HG02938 (cell line): Measurements from ENCODE around the gene CASP8AP2.
"Not testable (repeated sequence)": the region's sequence is repeated elsewhere in the genome, so short reads cannot be mapped to it uniquely, and the experiment has no call there.

ENCODE experiments used
- ATAC-seq: cut with Tn5 transposase; IDR thresholded peaks from one replicate; pipeline ENCODE4 v1.9.1; 2021; ENCODE audit warnings: mild to moderate bottlenecking, moderate library complexity; ENCODE audit not compliant: unreplicated experiment

The CASP8AP2 gene

DNA sequence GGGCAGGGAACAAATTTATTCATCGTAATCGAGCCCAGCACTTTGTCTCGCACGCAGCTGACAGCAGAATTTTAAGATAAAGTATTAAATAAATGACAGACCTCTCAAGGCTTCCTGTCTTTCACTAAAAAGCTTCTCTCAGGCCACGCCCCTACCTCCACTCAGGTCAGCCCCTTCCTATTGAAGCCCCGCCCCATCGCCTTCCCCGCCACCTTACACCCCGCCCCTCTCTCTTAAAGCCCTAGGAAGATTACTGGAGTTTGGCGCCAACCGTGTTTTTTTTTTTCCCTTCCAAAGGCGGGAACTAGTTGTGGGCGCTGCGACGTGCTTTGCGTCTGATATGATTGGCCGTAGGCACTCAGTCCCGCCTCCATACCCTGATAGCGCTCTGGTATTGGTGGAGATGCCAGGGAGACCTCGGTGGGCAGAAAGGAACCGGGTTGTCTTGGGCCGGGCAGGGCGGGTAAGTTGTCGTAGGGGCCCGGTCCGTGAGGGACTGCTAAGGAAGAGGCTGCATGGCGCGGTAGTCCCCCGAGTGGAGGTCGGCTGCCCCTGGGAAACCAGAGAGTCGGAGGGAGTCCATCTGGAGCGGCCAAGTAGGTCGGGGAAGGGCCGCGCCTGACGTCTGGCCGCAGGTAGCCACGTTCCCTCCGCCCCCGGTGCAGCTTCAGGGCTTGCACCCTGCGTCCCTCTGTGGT, at the start of gene CASP8AP2:
CASP8AP2 (plus strand) TSS at position 409 of the 698 bp plus-strand sequence.
- peak; percentile 95 for ATAC-seq

DNA sequence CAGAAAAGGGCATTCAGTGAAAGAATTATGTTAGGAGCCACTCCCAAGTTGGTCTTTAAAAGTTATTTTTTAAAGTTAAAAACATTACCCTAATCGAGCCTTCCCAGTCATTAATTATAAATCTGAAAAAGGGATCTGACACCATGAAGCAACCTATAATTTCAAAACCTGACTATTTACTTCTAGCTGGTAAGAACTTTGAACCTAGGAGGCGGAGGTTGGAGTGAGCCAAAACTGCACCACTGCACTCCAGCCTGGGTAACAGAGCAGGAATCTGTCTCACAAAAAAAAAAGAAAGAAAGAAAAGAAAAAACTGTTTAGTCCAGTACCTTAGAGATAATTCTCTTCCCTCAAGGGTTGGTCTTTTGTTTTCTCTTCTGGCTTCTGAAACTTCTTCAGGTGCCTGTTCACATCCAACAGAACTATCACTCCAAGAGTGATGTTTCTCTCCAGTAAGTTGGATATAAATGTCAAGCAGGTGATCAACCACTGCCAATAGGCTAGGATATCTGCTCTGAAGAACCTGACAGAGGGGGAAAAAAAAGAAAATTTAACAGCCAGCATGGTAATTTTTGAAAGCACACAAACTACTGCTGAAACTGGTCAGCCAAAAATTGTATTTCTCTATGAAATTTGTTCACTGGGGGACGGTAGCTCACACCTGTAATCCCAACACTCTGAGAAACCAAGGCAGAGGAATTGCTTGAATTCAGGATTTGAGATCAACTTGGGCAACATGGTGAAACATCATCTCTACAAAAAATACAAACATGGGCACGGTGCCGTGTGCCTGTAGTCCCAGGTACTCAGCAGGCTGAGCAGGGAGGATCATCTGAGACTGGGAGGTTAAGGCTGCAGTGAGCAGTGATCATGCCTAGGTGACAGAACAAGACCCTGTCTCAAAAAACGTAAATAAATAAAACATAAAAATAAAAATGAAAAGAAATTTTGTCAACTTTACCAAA, 48.3 kb upstream of the CASP8AP2 start:
- no peak for ATAC-seq

DNA sequence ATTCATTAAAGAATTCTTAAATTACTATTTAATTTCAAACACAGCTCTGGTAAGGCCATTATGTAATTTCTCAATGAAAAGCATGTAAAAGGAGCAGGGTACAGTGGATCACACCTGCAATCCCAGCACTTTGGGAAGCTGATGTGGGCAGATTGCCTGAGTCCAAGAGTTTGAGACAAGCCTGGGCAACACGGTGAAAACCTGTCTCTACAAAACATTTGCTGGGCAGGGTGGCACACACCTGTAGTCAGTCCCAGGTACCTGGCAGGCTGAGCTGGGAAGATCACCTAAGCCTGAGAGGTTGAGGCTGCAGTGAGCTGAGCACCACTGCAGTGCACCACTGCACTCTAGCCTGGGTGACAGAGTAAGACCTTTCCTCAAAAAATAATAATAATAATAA, 47.5 kb upstream of the CASP8AP2 start:
- ATAC-seq, result no peak

DNA sequence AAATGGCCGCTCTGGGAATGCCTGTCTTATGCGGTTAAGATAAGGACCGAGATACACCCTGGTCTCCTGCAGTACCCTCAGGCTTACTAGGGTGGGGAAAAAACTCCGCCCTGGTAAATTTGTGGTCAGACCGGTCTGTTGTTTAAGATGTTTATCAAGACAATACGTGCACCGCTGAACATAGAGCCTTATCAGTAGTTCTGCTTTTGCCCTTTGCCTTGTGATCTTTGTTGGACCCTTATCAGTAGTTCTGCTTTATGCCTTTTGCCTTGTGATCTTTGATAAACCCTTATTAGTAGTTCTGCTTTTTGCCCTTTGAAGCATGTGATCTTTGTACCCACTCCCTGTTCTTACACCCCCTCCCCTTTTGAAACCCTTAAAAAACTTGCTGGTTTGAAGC, 46.4 kb upstream of the CASP8AP2 start:
- not testable (repeated sequence) for ATAC-seq

DNA sequence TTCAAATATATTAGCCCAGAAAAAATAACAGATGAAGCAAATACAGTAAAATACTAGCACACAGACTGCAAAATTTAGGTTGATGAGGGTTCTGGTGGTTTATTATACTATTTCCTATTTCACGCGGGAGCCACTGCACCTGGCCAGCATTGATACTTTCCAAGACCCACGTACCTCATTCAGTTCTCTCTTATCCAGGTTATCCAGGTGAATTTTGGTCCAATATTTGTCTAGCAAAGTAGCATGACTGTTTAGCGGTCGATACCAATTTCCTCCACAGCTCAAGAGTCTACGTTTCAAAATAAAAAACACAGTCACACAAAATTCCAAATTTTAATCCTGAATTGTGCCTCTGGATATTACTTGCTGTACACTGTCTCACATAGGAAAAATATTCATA, 44.8 kb upstream of the CASP8AP2 start:
- no peak for ATAC-seq

DNA sequence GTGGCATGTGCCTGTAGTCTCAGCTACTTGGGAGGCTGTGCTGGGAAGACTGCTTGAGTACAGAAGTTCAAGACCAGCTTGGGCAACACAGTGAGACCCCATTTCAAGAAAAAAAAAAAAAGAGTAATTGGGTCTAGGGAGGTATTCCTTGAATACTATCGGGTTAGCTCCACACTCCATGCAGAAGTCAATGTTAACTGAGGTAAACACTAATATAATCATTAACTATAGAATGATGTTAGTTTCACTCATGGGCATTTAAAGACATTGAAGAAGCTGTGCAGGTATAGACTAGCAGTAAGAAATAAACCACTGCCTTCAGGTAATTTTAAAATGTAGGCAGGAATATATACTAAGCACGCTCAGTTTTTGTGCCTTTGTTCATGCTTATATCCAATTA, 42.7 kb upstream of the CASP8AP2 start:
- ATAC-seq, result no peak

DNA sequence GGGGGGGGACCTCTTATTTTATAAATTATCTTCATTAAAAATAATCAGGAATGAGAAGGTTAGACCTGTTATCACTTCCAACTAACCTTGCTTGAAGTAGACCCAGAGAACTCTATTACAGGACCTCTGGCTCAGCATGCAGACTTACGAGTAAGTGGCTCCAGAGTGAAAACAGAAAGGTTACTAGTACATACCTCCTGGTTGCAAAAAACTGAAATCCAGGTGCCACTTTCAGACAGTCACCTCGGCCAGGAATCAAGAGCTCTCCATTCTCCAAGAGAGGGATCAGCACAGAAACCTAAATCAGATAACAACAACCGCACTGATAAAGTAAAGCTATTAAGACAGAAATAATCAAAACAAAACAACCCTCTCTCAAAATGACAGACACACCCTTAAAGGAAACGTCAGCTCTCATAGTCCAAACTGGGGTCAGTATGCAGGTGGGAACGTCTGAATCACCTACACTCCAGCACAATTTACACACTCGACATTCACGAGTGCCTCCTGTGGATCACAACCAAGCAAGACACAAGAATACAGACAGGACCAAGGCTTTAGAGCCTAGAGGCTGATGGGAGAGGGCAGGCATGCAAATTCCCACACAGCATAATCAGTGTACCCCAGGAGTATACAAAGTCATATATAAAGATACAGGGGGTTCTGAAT, 41.9 kb upstream of the CASP8AP2 start:
- ATAC-seq, result no peak

DNA sequence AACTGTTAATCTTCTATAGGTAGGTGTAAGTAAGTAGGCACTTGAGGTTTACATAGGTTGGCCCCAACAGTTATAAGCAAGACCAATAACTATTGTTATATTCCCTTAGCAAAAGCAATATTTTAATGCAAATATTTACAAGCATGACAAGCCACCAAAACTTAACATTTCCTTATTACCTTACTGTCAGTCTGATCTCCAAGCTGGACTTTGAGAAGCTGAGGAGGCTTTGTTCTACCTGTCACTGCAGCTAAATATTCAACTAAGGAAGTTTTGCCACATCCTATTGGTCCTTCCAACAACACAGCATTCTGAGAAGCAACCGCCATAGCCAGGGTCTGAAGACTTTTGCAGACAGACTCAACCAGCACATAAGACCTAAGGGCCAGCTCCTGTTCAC, 39.7 kb upstream of the CASP8AP2 start:
- ATAC-seq, result no peak

DNA sequence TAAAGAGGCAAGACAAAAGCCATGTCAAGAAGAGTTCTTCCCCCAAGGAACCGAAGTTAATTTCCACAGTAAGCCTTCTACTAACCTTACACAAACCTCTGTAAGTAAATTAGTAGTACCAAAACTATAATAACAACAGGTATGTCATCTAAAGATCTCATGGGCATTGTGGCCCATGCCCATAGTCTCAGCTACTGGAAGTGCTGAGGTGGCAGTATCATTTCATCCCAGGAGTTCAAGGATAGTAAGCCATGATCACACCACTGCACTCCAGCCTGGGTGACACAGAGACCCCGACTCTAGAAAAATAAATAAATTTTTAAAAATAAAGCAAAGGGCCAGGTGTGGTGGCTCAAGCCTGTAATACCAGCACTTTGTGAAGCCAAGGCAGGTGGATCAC, 39.3 kb upstream of the CASP8AP2 start:
- no peak for ATAC-seq

DNA sequence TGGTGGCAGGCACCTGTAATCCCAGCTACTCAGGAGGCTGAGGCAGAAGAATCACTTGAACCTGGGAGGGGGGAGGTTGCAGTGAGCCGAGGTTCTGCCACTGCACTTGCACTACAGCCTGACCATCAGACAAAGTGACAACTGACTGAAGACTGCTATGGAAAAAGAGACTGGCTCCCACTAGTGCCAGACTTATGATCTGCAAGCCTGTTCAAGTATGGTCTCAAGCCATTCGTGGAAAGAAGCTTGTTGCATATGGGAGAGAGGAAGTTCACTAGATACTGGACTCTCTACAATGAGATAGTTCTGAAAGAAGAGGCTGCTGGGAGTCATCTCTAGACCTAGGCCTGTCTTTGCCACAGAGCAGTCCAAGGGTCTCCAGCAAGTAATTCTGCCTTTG, 36.8 kb upstream of the CASP8AP2 start:
- peak; percentile 79 for ATAC-seq

DNA sequence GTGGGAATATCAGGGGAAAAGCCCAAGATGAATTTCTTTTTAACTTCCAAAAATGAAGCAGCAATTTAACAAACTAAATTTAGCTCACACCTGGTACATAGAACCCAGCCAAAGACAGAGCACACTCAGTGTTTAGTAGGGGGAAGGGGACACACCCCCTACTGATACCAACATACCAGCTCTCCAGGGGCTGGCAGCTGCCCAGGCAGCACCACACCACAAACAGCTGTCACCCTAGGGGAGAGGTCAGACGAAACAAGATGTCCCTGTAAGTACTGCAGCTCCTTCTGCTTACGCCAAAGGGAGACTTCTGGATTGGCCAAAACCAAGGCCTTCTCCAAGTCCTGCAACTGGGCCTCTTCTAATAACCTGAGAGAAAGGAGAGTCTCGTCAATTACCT, 36.1 kb upstream of the CASP8AP2 start:
- ATAC-seq, result no peak

DNA sequence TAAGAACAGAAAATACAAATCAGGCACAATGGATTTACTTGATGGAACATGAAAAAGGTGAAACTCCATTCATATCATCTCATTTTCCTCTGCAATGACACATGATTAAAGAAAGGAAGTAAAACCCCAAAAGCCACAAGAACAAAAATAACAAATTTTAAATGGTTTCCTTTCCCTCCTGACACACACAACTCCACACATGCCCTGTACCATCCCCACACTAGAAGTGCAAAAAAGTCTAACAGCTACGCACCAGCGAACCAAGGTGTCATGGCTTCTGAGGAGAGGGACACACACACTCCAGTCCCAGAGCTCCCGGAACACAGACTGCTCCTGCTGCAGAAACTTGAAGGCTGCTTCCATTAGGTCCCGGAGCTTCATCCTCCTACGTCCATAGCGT, 35.4 kb upstream of the CASP8AP2 start:
- ATAC-seq, result no peak

DNA sequence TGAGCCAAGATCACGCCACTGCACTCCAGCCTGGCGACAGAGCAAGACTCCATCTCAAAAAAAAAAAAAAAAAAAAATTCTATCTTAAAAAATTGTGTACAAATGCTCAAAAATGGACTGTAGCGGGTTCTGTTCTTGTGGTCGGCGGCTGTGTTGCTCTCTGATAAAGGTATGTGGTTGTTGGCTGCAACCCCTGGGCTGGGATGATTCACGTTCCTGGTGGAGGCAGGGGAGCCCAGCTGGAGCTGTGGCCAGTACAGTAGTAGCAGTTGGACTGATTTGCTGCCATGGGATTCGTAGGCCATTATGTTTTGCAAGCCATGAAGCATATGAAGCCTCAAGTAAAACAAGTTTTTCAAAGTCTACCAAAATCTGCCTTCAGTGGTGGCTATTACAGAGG, 32.4 kb upstream of the CASP8AP2 start:
- no peak for ATAC-seq

DNA sequence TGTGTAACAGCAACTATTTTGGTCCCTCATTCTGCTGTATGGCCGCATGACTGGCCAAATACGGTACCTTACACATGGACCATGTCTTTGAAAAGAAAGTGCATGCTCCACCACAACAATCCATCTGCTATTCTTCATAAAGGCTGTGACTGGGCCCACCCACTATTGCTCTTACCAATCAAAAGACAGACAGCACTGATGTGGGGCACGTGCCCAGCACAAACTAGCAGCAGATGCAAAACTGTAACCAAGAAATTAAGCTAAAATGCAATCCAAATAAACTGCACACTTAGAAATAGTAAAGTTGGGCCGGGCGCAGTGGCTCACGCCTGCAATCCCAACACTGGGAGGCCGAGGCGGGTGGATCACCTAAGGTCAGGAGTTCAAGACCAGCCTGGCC, 30.6 kb upstream of the CASP8AP2 start:
- ATAC-seq, result no peak

DNA sequence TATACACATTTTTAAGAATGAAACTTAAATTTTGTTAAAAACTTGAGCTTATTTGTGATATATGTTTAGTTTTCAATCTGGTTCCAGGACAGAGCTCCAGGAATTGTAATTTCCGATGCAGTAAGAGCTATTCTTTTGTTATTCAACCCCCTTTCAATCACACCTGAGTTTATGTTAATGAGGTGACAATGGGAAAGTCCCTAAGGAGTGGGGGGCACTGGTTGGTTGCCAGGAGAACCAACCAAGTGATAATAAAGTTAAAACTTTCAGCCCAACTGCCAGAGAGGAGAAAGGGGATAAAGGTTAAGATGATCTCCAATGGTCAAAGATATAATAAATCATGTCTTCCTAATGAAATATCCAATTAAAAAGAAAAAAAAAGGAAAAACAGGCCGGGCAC, 29.9 kb upstream of the CASP8AP2 start:
- no peak for ATAC-seq

DNA sequence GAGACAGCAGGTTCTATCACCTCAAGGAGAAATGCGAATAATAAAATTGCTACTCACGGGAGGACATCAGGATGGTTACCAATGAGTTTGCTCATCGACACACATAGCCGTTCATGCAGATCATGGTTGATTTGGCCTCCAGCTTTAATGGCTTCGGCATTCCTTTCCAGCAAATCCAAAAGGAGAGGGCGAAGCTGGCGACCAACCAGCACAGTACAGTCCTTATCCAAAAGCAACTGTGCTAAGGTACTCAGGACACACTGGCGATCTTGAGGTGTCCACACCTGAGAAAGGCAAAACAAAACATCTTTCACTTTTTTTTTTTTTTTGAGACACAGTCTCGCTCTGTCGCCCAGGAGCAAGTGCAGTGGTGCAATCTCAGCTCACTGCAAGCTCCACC, 26.4 kb upstream of the CASP8AP2 start:
- ATAC-seq, result no peak

DNA sequence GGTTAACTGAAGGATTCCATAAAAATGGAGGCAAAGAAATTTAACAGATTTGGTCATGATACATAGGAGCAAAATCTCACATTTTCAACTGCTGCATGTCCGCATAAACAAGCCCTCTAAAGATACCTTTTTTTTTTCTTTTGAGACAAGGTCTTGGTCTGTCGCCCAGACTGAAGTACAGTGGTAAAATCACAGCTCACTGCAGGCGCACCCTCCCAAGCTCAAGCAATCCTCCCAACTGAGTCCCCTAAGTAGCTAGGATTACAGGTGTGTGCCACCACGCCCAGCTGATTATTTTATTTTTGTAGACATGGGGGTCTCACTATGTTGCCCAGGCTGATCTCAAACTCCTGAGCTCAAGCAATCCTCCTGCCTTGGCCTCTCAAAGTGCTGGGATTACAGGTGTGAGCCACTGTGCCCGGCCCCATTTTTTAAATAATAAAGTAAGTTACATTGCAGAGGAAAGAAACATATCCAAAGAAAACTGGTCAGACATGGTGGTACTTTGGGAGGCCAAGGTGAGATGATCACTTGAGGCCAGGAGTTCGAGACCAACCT, 23.8 kb upstream of the CASP8AP2 start:
- no peak for ATAC-seq

DNA sequence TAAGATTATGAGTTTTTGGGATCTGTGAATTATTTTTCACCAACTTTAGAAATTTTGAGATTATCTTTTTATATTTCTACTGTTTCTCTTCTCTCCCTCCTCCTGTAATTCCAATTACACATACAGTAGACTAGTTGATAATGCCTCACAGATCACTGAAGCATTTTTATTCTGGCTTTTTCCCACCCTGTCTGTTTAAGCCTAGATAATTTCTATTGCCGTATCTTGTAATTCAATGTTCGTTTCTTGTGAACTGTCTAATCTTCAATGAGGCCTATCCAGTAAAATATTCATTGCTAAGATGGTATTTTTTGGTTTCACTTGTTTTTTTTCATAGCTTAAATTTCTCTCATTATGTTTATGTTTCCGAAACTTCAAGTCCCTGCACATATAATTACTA, 22.1 kb upstream of the CASP8AP2 start:
- ATAC-seq, result no peak

DNA sequence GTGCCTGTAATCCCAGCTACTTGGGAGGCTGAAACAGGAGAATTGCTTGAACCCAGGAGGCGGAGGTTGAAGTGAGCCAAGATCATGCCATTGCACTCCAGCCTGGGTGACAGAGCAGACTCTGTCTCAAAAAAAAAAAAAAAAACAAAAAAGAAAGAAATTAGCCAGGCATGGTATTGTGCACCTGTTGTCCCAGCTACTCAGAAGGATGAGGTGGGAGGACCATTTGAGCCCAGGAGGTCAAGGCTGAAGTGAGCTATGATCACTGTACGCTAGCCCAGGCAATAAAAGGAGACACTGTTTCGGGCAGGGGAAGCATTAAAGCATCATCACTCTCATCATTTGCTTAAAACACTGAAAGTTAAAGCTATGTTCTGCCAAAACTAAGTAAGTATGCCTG, 16.3 kb upstream of the CASP8AP2 start:
- ATAC-seq, result not testable (repeated sequence)

DNA sequence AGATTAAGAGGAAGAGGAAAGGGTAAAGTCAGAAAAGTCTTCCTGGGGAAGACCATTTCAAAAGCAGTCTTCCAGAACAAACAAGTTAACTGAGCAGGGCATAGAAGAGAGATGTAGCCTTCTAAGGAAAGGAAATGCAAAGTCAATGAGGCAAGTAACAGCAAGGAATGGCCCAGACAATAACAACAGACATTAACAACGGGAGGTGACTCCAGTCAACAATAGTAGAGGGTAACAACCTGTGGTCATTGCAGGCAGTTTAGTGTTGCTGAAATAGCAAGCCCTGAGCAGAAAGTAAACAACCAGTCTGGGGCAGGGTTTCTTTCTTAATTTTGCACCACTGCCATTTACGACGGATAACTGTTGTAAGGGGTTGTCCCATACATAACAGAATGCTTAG, 12.2 kb upstream of the CASP8AP2 start:
- no peak for ATAC-seq

DNA sequence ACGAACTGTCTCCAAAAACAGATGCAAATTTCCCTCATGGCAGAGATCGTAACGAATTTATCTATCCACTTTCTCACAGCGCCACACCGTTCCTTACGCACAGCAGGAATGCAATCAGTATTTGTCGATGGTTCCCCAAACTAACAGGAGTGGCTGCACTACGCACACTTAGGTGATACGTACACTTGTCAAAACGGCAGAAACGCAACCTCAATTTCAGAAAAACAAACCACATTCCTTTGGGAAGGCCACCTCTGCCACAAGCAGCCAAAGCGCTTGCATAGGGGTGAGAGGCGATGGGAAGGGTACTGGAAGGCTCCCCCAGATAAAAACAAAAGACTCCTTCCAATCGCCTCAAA, 10.7 kb upstream of the CASP8AP2 start:
- ATAC-seq, result peak; percentile 20
